Brain microvascular endothelial cell (primary cell): Measurements from ENCODE around the gene HIGD1B.
A peak's percentile ranks its signal among the peaks of the same experiment; 100 is the strongest.

ENCODE experiments used
- DNase-seq: peaks from one replicate; pipeline ENCODE4 v3.0.0-alpha.2; 2020
- H3K27ac ChIP-seq: fragments of 250-450 bp; sonication (Bioruptor Pico); 2 replicates; pipeline ENCODE4 v1.5.1; 2020; ENCODE audit warnings: mild to moderate bottlenecking, moderate library complexity
- H3K27me3 ChIP-seq: fragments of 250-450 bp; sonication (Bioruptor Pico); replicated peaks from 2 replicates; pipeline ENCODE4 v1.5.1; 2020; ENCODE audit warnings: mild to moderate bottlenecking
- H3K36me3 ChIP-seq: fragments of 250-450 bp; sonication (Bioruptor Pico); replicated peaks from 2 replicates; pipeline ENCODE4 v1.5.1; 2020; ENCODE audit warnings: mild to moderate bottlenecking
- H3K4me3 ChIP-seq: 2 replicates; pipeline ENCODE4 v1.5.1; 2011; ENCODE audit warnings: low read depth, mild to moderate bottlenecking, control low read depth, low read length, moderate library complexity
- CTCF ChIP-seq: IDR thresholded peaks from 2 replicates; pipeline ENCODE4 v1.5.1; 2011; ENCODE audit warnings: low read depth, mild to moderate bottlenecking, moderate library complexity, low read length, control low read depth, inconsistent platforms; ENCODE audit errors: missing control alignments
- in situ Hi-C: cut with HindIII; loops from 2 replicates; pipeline ENCODE4 v1.10.0; 2017; ENCODE audit warnings: low sequenced_read_pairs, low pct_ligation_motif_present

The HIGD1B gene

GRCh38 chr17:44899074-44899782 lies 51.5 kb downstream of the HIGD1B start, which contains the start of gene EFTUD2:
TSS of gene EFTUD2 (minus strand) at chr17:44899445. CDS start at chr17:44894521, 4,924 bp downstream.
- Histone ChIP-seq H3K27me3 (no peaks in the 10 kb centered on the region), H3K27ac (peak within 1 kb of the TSS; percentile 100), H3K36me3 (peaks cover 6% of the 10 kb centered on the region), H3K4me3 (peak within 1 kb of the TSS; percentile 94)
- TF ChIP-seq CTCF, result no peak
- peak; percentile 81 for DNase-seq
- in situ Hi-C loops, result loop anchor here (25.0 kb wide), 1 partner anchor 112 kb away; no protein-coding TSS in a partner anchor
